Suppressor macrophage treated with lipopolysaccharide for 1 hour (primary cell): Measurements from ENCODE around the gene ERLIN1.

Experiments used
- DNase-seq, 3 donors: peaks; one replicate each; pipeline ENCODE4 v3.0.0-alpha.2; 2020 to 2022

Gene ERLIN1

GRCh38 chr10:100185364-100186252, at the start of gene ERLIN1:
TSS of gene ERLIN1 (minus strand) at chr10:100186029. CDS start at chr10:100185626, 403 bp downstream.
- DNase-seq = peak; percentile 93 to 98 (median 98)

GRCh38 chr10:100232101-100232500, 46.3 kb upstream of the ERLIN1 start:
- DNase-seq = no peak

GRCh38 chr10:100229819-100230422, 44.1 kb upstream of the ERLIN1 start:
- DNase-seq = no peak

- DNase-seq = no peak
These were observed 38.0 kb upstream of the ERLIN1 start for GRCh38 chr10:100223879-100224278.

GRCh38 chr10:100222529-100222928, 36.7 kb upstream of the ERLIN1 start:
- no peak for DNase-seq

- no peak for DNase-seq
These were observed 30.2 kb upstream of the ERLIN1 start for GRCh38 chr10:100216006-100216405.

GRCh38 chr10:100209303-100209702, 23.5 kb upstream of the ERLIN1 start:
- DNase-seq = no peak

- DNase-seq = no peak
These were observed 22.4 kb upstream of the ERLIN1 start for GRCh38 chr10:100208276-100208675.

- DNase-seq = no peak
These were observed 18.5 kb upstream of the ERLIN1 start for GRCh38 chr10:100204370-100204769.

- no peak for DNase-seq
These were observed 15.7 kb upstream of the ERLIN1 start for GRCh38 chr10:100201549-100201948.

GRCh38 chr10:100194711-100195110, 8.9 kb upstream of the ERLIN1 start:
- DNase-seq = no peak

- peak; percentile 71 to 79 (median 76) for DNase-seq
These were observed 6.5 kb upstream of the ERLIN1 start for GRCh38 chr10:100192350-100192749.

- DNase-seq = peak; percentile 18 to 44 (median 33)
These were observed 704 bp upstream of the ERLIN1 start for GRCh38 chr10:100186253-100187212.

- peak in 1 of 3 donors; percentile 12 for DNase-seq
These were observed 989 bp downstream of the ERLIN1 start for GRCh38 chr10:100184840-100185239.

- DNase-seq = peak in 1 of 3 donors; percentile 39
These were observed 1.4 kb downstream of the ERLIN1 start for GRCh38 chr10:100184426-100184825.

GRCh38 chr10:100183481-100183880, 2.3 kb downstream of the ERLIN1 start:
- DNase-seq = peak; percentile 47 to 85 (median 76)

- no peak for DNase-seq
These were observed 2.9 kb downstream of the ERLIN1 start for GRCh38 chr10:100182908-100183307.

- peak; percentile 20 to 24 (median 21) for DNase-seq
These were observed 3.5 kb downstream of the ERLIN1 start for GRCh38 chr10:100182281-100182680.

- no peak for DNase-seq
These were observed 10.0 kb downstream of the ERLIN1 start for GRCh38 chr10:100175875-100176274.

GRCh38 chr10:100174699-100175677, 10.8 kb downstream of the ERLIN1 start:
- no peak for DNase-seq

GRCh38 chr10:100173035-100173434, 12.8 kb downstream of the ERLIN1 start:
- no peak for DNase-seq

- DNase-seq = no peak
These were observed 13.5 kb downstream of the ERLIN1 start for GRCh38 chr10:100172349-100172748.
